OCI-LY3 (cell line): ENCODE results near the gene DHX40.

Experiments
- CTCF ChIP-seq: fragments of 200-600, 300-600 bp; sonication (generic); IDR thresholded peaks from 2 replicates; pipeline ENCODE4 v1.5.1; 2014; ENCODE audit warnings: antibody characterized with exemption, low read length, low read depth
- EZH2phosphoT487 ChIP-seq: fragments of 200-600 bp; shearing (Covaris generic); IDR thresholded peaks from 2 replicates; pipeline ENCODE4 v1.6.1; 2018; ENCODE audit warnings: antibody characterized with exemption, mixed run types, low read depth

GRCh38 chr17:59632398-59632797, 67.0 kb downstream of the DHX40 start:
- TF ChIP-seq CTCF (no peak), EZH2phosphoT487 (no peak)
